Measurements from ENCODE around the gene IL17RA. TPM values are rescaled to one million over a fixed set of nuclear protein-coding genes. Genes with fewer than 3 reads are reported as not detected.

Gene IL17RA
- total and polyA plus RNA-seq, 2 donors from 2014 or later = 4.2 to 26.8 TPM

DNA sequence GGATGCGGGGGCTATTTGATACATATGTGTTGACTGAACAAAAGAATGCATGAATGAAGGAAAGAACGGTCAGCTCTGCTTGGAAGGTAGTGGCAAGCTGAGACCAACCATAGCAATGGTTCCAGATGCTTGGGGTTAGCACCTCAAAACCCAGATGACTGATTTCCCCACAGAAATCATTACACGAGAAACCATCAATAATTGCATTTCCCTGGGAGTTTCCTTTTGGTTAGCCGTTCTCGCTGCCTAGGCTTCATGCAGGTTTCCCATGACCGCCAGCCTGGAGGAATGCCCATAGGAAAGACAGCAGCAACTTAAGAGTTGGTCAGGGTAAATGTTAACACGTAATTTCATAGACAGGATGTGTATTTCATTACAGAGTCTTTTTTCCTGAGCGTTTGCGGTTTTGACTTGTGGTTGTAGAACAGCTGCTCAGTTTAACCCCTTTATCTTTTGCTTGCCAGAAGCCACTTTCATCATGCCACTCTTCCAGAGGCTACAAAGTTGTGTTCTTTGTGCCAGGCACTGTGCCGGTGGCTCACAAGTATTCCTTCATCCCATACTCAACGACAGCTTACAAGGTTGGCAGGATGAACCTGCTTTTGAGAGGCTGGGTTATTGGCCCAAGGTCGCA lies 2.8 kb downstream of the IL17RA start:
- H3K9me3 ChIP-seq (ENCODE audit: control insufficient read depth in 2 of 3, insufficient read depth in 1 of 3, low read length in 3 of 3) = no peaks in the 10 kb centered on the region
- H3K9ac ChIP-seq (ENCODE audit: low read length in 3 of 3) = no peak overlapping the region
- no peaks in the 10 kb centered on the region for H3K27me3 ChIP-seq (ENCODE audit: control insufficient read depth, insufficient read depth, low read length)
- no peak for TF ChIP-seq CTCF (IDR thresholded peaks at IDR 0.05; ENCODE audit: borderline replicate concordance, extremely low read depth, insufficient read depth)
- FAIRE-seq = no peak
- H3K36me3 ChIP-seq (ENCODE audit: control insufficient read depth in 2 of 3, insufficient read depth in 3 of 3, low read length in 3 of 3) = no peaks in the 10 kb centered on the region
- no peak overlapping the region for H3K4me3 ChIP-seq (ENCODE audit: low read length in 3 of 3)
- no peaks in the 10 kb centered on the region for H3K4me1 ChIP-seq (ENCODE audit: control insufficient read depth in 2 of 3, insufficient read depth in 2 of 3, low read depth in 1 of 3, low read length in 3 of 3)
- no peak overlapping the region for H3K27ac ChIP-seq (ENCODE audit: low read depth in 2 of 2, low read length in 2 of 2)
- DNase-seq = peak in 1 of 5 donors; percentile 18
- intact Hi-C loops (cut with DNase I) = no loop called here

DNA sequence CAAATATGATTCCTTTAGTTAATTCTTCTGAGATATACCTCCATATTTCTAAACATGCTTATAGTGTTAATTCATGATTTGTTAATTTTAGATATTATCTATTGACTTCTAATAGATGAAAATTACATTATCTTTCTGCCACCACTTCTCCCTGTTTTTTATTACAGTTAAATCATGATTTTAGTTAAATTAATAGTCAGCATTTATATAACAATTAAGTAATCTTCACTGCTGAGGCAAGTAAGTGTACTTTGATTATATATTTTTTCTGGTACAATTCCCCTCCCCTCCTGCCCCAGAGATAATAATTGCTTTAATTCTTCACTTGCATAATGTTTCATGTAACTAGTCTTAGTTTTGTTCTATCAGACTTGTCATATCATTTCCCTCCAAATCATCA lies 5.8 kb downstream of the IL17RA start:
- TF ChIP-seq CTCF (IDR thresholded peaks at IDR 0.05; ENCODE audit: borderline replicate concordance, extremely low read depth, insufficient read depth) = no peak
- H3K4me3 ChIP-seq (ENCODE audit: low read length in 3 of 3) = no peak overlapping the region
- H3K27ac ChIP-seq (ENCODE audit: low read depth in 2 of 2, low read length in 2 of 2) = no peak overlapping the region
- H3K36me3 ChIP-seq (ENCODE audit: control insufficient read depth in 2 of 3, insufficient read depth in 3 of 3, low read length in 3 of 3) = no peaks in the 10 kb centered on the region
- no peak for DNase-seq
- H3K27me3 ChIP-seq (ENCODE audit: control insufficient read depth, insufficient read depth, low read length) = no peaks in the 10 kb centered on the region
- no peaks in the 10 kb centered on the region for H3K4me1 ChIP-seq (ENCODE audit: control insufficient read depth in 2 of 3, insufficient read depth in 2 of 3, low read depth in 1 of 3, low read length in 3 of 3)
- no peak overlapping the region for H3K9ac ChIP-seq (ENCODE audit: low read length in 3 of 3)
- no peak for FAIRE-seq
- H3K9me3 ChIP-seq (ENCODE audit: control insufficient read depth in 2 of 3, insufficient read depth in 1 of 3, low read length in 3 of 3) = no peaks in the 10 kb centered on the region
- intact Hi-C loops (cut with DNase I) = no loop called here

DNA sequence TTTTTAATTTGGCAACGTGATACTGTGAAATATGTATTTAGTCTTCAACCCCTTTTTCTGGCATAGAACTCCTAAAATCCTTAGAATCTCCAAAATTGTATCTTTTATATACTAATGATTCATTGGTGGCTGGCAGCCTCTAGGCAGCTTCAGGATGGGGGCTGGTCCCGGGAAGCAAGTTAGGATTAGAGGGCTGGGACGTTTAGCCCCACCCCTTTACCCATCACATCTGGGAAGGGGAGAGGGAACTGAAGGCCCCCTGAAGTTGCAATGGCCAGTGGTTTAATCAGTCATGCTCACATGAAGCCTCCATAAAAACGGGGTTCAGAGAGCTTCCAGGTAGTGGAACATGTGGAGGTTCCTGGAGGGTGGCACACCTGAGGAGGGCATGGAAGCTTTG lies 7.1 kb downstream of the IL17RA start:
- peak in 1 of 5 donors; percentile 13 for DNase-seq
- FAIRE-seq = no peak
- Histone ChIP-seq H3K9me3 (ENCODE audit: control insufficient read depth in 2 of 3, insufficient read depth in 1 of 3, low read length in 3 of 3) (no peaks in the 10 kb centered on the region), H3K27me3 (ENCODE audit: control insufficient read depth, insufficient read depth, low read length) (no peaks in the 10 kb centered on the region), H3K9ac (ENCODE audit: low read length in 3 of 3) (no peak overlapping the region), H3K4me3 (ENCODE audit: low read length in 3 of 3) (no peak overlapping the region), H3K36me3 (ENCODE audit: control insufficient read depth in 2 of 3, insufficient read depth in 3 of 3, low read length in 3 of 3) (no peaks in the 10 kb centered on the region), H3K4me1 (ENCODE audit: control insufficient read depth in 2 of 3, insufficient read depth in 2 of 3, low read depth in 1 of 3, low read length in 3 of 3) (no peaks in the 10 kb centered on the region), H3K27ac (ENCODE audit: low read depth in 2 of 2, low read length in 2 of 2) (no peak overlapping the region)
- intact Hi-C loops (cut with DNase I) = no loop called here
- no peak for TF ChIP-seq CTCF (IDR thresholded peaks at IDR 0.05; ENCODE audit: borderline replicate concordance, extremely low read depth, insufficient read depth)

- intact Hi-C loops (cut with DNase I) = no loop called here
- Histone ChIP-seq H3K9me3 (ENCODE audit: control insufficient read depth in 2 of 3, insufficient read depth in 1 of 3, low read length in 3 of 3) (no peaks in the 10 kb centered on the region), H3K9ac (ENCODE audit: low read length in 3 of 3) (no peak overlapping the region), H3K4me3 (ENCODE audit: low read length in 3 of 3) (no peak overlapping the region), H3K27me3 (ENCODE audit: control insufficient read depth, insufficient read depth, low read length) (no peaks in the 10 kb centered on the region), H3K4me1 (ENCODE audit: control insufficient read depth in 2 of 3, insufficient read depth in 2 of 3, low read depth in 1 of 3, low read length in 3 of 3) (no peaks in the 10 kb centered on the region), H3K36me3 (ENCODE audit: control insufficient read depth in 2 of 3, insufficient read depth in 3 of 3, low read length in 3 of 3) (peaks cover 0 to 3% (median 0%) of the 10 kb centered on the region in 3 donors), H3K27ac (ENCODE audit: low read depth in 2 of 2, low read length in 2 of 2) (no peak overlapping the region)
- no peak for TF ChIP-seq CTCF (IDR thresholded peaks at IDR 0.05; ENCODE audit: borderline replicate concordance, extremely low read depth, insufficient read depth)
- DNase-seq (peak in 1 of 5 donors; percentile 5), FAIRE-seq (no peak)
Observed at GRCh38 chr22:17093081-17093480, 8.3 kb downstream of the IL17RA start.

Data from kidney (tissue), 14 donors.